ENCODE measurements around the gene ARHGEF18. TPM values are rescaled to one million over a fixed set of nuclear protein-coding genes. Genes with fewer than 3 reads are reported as not detected.

ARHGEF18 gene
- total RNA-seq, 1 experiment from 2014 or later: 38.3 TPM

- no CpG with 5 or more reads among the region's 14 CpGs for WGBS (ENCODE audit: extremely low coverage, insufficient read length, low lambda C conversion rate)
- Mint-ChIP-seq H3K27ac (peak overlapping the region in 2 of 3 experiments; percentile 29 to 85; a peak in 3 of 7 replicates), H3K9me3 (no peaks in the 10 kb centered on the region; a peak in 2 of 5 replicates), H3K4me1 (peaks cover 11 to 18% of the 10 kb centered on the region in 2 experiments), H3K4me3 (no peak overlapping the region; a peak in 1 of 5 replicates), H3K36me3 (ENCODE audit: insufficient read depth in 1 of 3, low read depth in 3 of 3) (no peaks in the 10 kb centered on the region; a peak in 1 of 7 replicates), H3K27me3 (ENCODE audit: low read depth) (no peaks in the 10 kb centered on the region; the same call in 1 of the 2 replicates)
- no peak overlapping the region for H3K18ac ChIP-seq (ENCODE audit: insufficient read length, low read depth, low read length)
- H3K4ac ChIP-seq (ENCODE audit: low read depth, low read length): no peak overlapping the region
- no peak overlapping the region for H2BK15ac ChIP-seq (ENCODE audit: low read depth, low read length)
- H3K9me3 ChIP-seq (ENCODE audit: control insufficient read depth, low read depth, low read length): no peaks in the 10 kb centered on the region
- TF ChIP-seq, protein P1, sequence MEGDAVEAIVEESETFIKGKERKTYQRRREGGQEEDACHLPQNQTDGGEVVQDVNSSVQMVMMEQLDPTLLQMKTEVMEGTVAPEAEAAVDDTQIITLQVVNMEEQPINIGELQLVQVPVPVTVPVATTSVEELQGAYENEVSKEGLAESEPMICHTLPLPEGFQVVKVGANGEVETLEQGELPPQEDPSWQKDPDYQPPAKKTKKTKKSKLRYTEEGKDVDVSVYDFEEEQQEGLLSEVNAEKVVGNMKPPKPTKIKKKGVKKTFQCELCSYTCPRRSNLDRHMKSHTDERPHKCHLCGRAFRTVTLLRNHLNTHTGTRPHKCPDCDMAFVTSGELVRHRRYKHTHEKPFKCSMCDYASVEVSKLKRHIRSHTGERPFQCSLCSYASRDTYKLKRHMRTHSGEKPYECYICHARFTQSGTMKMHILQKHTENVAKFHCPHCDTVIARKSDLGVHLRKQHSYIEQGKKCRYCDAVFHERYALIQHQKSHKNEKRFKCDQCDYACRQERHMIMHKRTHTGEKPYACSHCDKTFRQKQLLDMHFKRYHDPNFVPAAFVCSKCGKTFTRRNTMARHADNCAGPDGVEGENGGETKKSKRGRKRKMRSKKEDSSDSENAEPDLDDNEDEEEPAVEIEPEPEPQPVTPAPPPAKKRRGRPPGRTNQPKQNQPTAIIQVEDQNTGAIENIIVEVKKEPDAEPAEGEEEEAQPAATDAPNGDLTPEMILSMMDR (conservative IDR thresholded peaks at IDR 0.05): no peak
- H4K20me1 ChIP-seq (ENCODE audit: control insufficient read depth, insufficient read depth, insufficient read length): no peaks in the 10 kb centered on the region
- H4K91ac ChIP-seq (ENCODE audit: insufficient read length, low read depth, low read length): no peak overlapping the region
- no peak overlapping the region for H4K8ac ChIP-seq (replicated peaks; ENCODE audit: insufficient read length, low read depth, low read length)
- no peak overlapping the region for H3K27ac ChIP-seq (ENCODE audit: insufficient read length, low read depth, low read length)
- no peaks in the 10 kb centered on the region for H3K79me1 ChIP-seq (ENCODE audit: insufficient read depth, low read depth, low read length, poor library complexity, severe bottlenecking)
- H2BK5ac ChIP-seq (ENCODE audit: insufficient read length, low read length): no peak overlapping the region
- no peak overlapping the region for H2BK120ac ChIP-seq (ENCODE audit: low read depth, low read length, poor library complexity, severe bottlenecking)
- no peak overlapping the region for H4K5ac ChIP-seq (ENCODE audit: insufficient read length, low read depth, low read length)
- peaks cover 8% of the 10 kb centered on the region; the same call in 1 of the 2 replicates for H3K79me2 ChIP-seq (ENCODE audit: insufficient read depth, low read length)
- no peak overlapping the region for H3K4me2 ChIP-seq (ENCODE audit: insufficient read depth, insufficient read length, low read length)
- no peak for DNase-seq
- H3K23me2 ChIP-seq (ENCODE audit: insufficient read length, low read depth, low read length, poor library complexity, severe bottlenecking): peaks cover 10% of the 10 kb centered on the region
- H2AFZ ChIP-seq (ENCODE audit: low read length): no peak overlapping the region
- H3K9ac ChIP-seq (ENCODE audit: extremely low read depth, insufficient read length, low read length): no peak overlapping the region
- no peak overlapping the region for H2BK20ac ChIP-seq (ENCODE audit: low read depth, low read length, poor library complexity, severe bottlenecking)
- H2AK5ac ChIP-seq (ENCODE audit: insufficient read length, low read length): no peak overlapping the region
- no peaks in the 10 kb centered on the region for H3K27me3 ChIP-seq (ENCODE audit: insufficient read depth, low read length)
- H3K4me1 ChIP-seq (ENCODE audit: insufficient read depth, low read length): no peaks in the 10 kb centered on the region; the same call in 1 of the 2 replicates
- H3K56ac ChIP-seq (ENCODE audit: insufficient read length, low read depth, low read length): no peak overlapping the region
- no peak overlapping the region for H3K14ac ChIP-seq (ENCODE audit: insufficient read depth, low read length)
- no peak overlapping the region for H3K23ac ChIP-seq (ENCODE audit: insufficient read length, low read depth, low read length)
- no peak overlapping the region for H3T11ph ChIP-seq (ENCODE audit: low read length)
- H2BK12ac ChIP-seq (ENCODE audit: insufficient read length, low read depth, low read length): no peak overlapping the region
These were observed 42.5 kb downstream of the ARHGEF18 start for GRCh38 chr19:7391218-7391670.

Measured in H9 (cell line).